Erythroblast (primary cell): ENCODE data around the gene CLDND1.

Source experiments
- GATA1 ChIP-seq: IDR thresholded peaks from 2 replicates; pipeline ENCODE4 v1.6.1; 2011; ENCODE audit warnings: low read depth, mild to moderate bottlenecking, control low read depth, low read length, moderate library complexity
- POLR2A ChIP-seq: IDR thresholded peaks from 2 replicates; pipeline ENCODE4 v1.6.1; 2011; ENCODE audit warnings: mild to moderate bottlenecking, low read length

DNA sequence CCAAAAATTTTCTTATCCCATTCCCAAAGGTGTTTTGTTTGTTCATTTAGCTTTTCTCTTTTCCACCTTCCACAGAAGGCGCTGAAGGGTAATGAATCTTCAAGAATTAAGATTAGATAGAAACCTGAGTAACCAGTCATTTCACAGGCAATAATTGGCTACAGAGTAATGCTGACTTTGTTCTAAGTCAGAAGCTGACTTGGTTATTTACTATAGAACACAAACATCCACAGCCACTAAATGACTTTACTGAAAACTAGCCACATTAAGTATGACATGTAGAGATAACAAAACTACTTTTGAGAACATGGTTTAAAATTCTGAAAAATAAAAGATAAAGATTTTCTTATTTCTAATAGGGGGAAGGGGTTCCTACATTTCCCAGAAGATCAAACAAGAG lies 7.8 kb downstream of the CLDND1 start:
- TF ChIP-seq POLR2A (no peak), GATA1 (no peak)
